Measurements from ENCODE around the gene SH3BP1. TPM values are rescaled to one million over a fixed set of nuclear protein-coding genes. Genes with fewer than 3 reads are reported as not detected.

SH3BP1 gene
- total and polyA plus RNA-seq, 9 of the 15 experiments (the other 6 are each of a cell fraction or from before 2014, with no cell fraction given): 0.10 to 36.2 (median 10.4) TPM

GRCh38 chr22:37660709-37661045 lies 21.2 kb downstream of the SH3BP1 start:
- Histone ChIP-seq H3K9ac (ENCODE audit: insufficient read depth in 1 of 2, low read depth in 2 of 2, low read length in 2 of 2) (peak overlapping the region; percentile 71 to 86; a peak in 3 of 4 replicates), H3K27me3 (ENCODE audit: control insufficient read depth in 2 of 2, insufficient read depth in 2 of 2, low read length in 2 of 2) (no peaks in the 10 kb centered on the region), H3K27ac (ENCODE audit: extremely low read depth, low read depth, low read length) (peak overlapping the region; percentile 66; the same call in 2 of the 3 replicates), H4K20me1 (replicated peaks; ENCODE audit: control insufficient read depth, insufficient read depth, low read length) (peaks cover 17% of the 10 kb centered on the region), H3K4me3 (peak overlapping the region; percentile 63), H3K9me1 (ENCODE audit: control insufficient read depth, insufficient read depth, low read length) (peaks cover 4% of the 10 kb centered on the region), H3K9me3 (replicated peaks; ENCODE audit: control insufficient read depth, insufficient read depth, low read depth, low read length) (no peaks in the 10 kb centered on the region), H3K4me1 (replicated peaks in 1 of 2; ENCODE audit: control insufficient read depth in 2 of 2, insufficient read depth in 2 of 2, low read length in 2 of 2) (peaks cover 20 to 31% of the 10 kb centered on the region in 2 experiments), H2AFZ (ENCODE audit: low read depth, low read length) (no peak overlapping the region), H3K4me2 (ENCODE audit: insufficient read depth, low read length) (peak overlapping the region; percentile 92), H3K36me3 (ENCODE audit: control insufficient read depth, insufficient read depth, low read length) (peaks cover 46% of the 10 kb centered on the region; the same call in 2 of the 3 replicates), H3K79me2 (ENCODE audit: control insufficient read depth, insufficient read depth, low read length) (peaks cover 69% of the 10 kb centered on the region)
- FAIRE-seq: no peak
- WGBS (ENCODE audit: insufficient coverage, low coverage, missing lambda C conversion rate): 57% methylated on average over 1 of the region's 2 CpGs
- ChIA-PET CTCF (ENCODE audit: low intra/inter-chr PET ratio) (interaction anchor here (1.3 kb wide), 1 partner anchor 21 kb away, joined by 9 read pairs; no protein-coding TSS in a partner anchor), POLR2A (interaction anchor here (0.8 to 1.7 kb wide), 4 partner anchors 11 to 99 kb away, joined by 3 to 11 read pairs (median 7); partner anchors contain the start of gene LGALS1)
- no peak for ATAC-seq
- DNase-seq (ENCODE audit: extremely low read depth in 1 of 4, low spot score in 3 of 4): no peak
- in situ Hi-C loops (cut with MboI) (no loop called here), intact Hi-C loops (cut with micrococcal nuclease) (loop anchor here (1.0 kb wide), 1 partner anchor 21 kb away; no protein-coding TSS in a partner anchor)
- no TSS peak for BruUV-seq (replicated peaks)
- TF ChIP-seq TEAD1 (CRISPR knock-in tag; IDR thresholded peaks at IDR 0.05) (no peak), POLR2H (tag; IDR thresholded peaks at IDR 0.05; ENCODE audit: low read depth) (no peak), PTRF (tag; IDR thresholded peaks at IDR 0.05) (no peak), CHCHD3 (CRISPR knock-in tag; IDR thresholded peaks at IDR 0.05) (no peak), ZNF436 (CRISPR knock-in tag; IDR thresholded peaks at IDR 0.05) (peak; percentile 77; the same call in 1 of the 2 replicates), ZBTB1 (CRISPR knock-in tag; IDR thresholded peaks at IDR 0.05; ENCODE audit: borderline replicate concordance, low read depth) (no peak), ZFP36 (IDR thresholded peaks at IDR 0.05; ENCODE audit: low read depth, low read length, partially characterized antibody) (peak; percentile 96), CBX3 (IDR thresholded peaks at IDR 0.05; ENCODE audit: borderline replicate concordance in 1 of 2, low read length in 2 of 2) (no peak), MCM7 (IDR thresholded peaks at IDR 0.05) (no peak), THRAP3 (IDR thresholded peaks at IDR 0.05; ENCODE audit: borderline replicate concordance) (no peak), SRF (CRISPR knock-in tag; IDR thresholded peaks at IDR 0.05) (no peak), NR2F6 (CRISPR knock-in tag; IDR thresholded peaks at IDR 0.05) (no peak), HCFC1 (IDR thresholded peaks at IDR 0.05; ENCODE audit: low read depth, low read length) (no peak), ZNF318 (IDR thresholded peaks at IDR 0.05; ENCODE audit: borderline replicate concordance in 1 of 2, low read depth in 1 of 2) (no peak), CGGBP1 (CRISPR knock-in tag; IDR thresholded peaks at IDR 0.05) (no peak), POLR2AphosphoS2 (IDR thresholded peaks at IDR 0.05; ENCODE audit: low read length) (no peak)
